Activated T-cell treated with anti-CD3 and anti-CD28 coated beads for 1 hour (primary cell): ENCODE measurements around the gene CNTNAP2.
"Not testable (repeated sequence)": the region's sequence is repeated elsewhere in the genome, so short reads cannot be mapped to it uniquely, and the experiment has no call there.

Experiments
- DNase-seq: peaks from one replicate; pipeline ENCODE4 v3.0.0-alpha.2; 2020; ENCODE audit warnings: low read depth

Gene CNTNAP2

DNA sequence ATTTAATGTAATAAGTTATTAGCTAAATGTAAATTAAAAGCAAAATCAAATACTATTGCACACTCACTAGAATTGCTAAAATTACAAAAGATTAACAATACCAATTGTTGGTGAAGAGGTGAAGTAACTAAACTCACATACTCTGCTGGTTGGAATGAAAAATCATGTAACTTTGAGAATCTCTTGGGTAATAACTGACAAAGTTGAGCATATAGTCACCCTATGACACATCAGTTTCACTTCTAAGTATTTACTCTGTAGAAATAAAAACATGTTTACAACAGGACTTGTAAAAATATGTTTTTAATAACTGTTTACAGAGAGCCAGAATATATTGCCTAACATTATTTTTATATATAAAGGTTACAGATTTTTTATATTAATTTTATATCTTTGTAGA is 33.6 kb downstream of the CNTNAP2 start:
- no peak for DNase-seq

- no peak for DNase-seq
Measured at GRCh38 chr7:146172112-146172511, 55.5 kb downstream of the CNTNAP2 start.

DNA sequence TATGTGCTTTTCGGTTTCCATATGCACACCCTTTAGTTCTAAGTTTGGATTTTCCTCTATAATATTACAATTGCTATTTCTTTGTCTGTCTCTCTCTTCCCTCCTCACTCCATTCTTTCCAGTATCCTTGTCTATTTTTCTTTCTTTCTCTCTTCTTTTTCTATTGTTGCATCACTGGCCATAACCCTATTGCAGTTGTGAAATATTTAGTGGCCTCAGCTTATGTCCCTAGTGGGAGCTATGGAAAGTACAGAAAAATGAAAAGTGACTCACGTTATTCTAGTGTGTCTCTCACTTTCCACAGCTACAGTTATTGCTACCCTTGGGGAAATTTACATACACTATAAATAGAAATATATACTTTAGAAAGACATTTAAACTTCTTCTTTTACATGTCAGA is 59.1 kb downstream of the CNTNAP2 start:
- DNase-seq: no peak

DNA sequence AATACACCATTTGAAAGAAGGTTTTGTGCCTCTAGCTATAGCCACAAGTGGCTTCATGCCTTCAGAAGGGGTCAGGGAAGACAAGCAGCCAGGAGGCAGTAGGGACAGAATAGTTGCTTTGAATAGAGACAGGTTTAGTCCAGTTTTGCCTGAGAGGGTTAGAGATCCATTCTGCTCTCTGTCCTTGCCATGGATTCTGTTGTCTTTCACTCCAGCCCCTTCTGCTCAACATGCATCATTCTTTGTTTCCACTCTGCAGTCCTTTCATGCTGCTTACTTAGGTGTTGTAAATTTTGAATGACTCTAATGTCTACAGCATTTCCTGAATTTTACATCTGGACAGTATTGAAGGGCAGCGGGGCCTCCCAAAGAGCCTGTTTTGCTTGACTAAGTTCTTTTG is 60.3 kb downstream of the CNTNAP2 start:
- DNase-seq: no peak

- no peak for DNase-seq
Measured at GRCh38 chr7:146177301-146177700, 60.7 kb downstream of the CNTNAP2 start.

DNA sequence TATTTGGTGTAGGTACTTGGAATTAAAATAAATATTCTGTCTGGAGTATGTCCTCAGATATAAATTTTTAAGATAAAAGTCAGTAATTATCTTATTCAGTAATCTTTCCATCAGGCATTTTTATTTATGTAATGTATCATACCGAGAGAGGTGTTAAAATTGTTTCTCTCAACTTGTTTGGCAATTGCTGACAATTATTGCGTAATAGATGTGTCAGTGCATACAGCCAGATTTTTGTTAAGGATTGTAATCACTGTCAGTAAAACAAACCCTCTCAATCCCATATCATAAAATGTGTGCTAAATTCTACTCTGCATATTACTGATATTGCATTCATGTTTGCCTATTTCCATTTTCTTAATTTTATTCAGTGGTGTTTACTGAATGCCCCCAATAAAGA is 69.2 kb downstream of the CNTNAP2 start:
- no peak for DNase-seq

DNA sequence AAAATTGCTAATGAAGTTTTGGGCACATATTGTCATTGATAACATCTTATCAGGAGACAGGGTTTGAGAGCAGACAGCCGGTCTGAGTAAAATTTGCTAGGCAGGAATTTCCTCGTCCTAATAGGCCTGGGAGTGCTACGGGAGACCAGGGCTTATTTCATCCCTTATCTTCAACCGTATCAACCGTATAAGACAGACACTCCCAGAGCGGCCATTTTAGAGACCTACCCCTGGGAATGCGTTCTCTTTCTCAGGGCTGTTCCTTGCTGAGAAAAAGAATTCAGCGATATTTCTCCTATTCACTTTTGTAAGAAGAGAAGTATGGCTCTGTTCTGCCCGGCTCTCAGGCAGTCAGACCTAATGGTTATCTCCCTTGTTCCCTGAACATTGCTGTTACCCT is 74.8 kb downstream of the CNTNAP2 start:
- DNase-seq: not testable (repeated sequence)

- no peak for DNase-seq
Measured at GRCh38 chr7:146201945-146202344, 85.3 kb downstream of the CNTNAP2 start.

- no peak for DNase-seq
Measured at GRCh38 chr7:146206270-146206669, 89.7 kb downstream of the CNTNAP2 start.

DNA sequence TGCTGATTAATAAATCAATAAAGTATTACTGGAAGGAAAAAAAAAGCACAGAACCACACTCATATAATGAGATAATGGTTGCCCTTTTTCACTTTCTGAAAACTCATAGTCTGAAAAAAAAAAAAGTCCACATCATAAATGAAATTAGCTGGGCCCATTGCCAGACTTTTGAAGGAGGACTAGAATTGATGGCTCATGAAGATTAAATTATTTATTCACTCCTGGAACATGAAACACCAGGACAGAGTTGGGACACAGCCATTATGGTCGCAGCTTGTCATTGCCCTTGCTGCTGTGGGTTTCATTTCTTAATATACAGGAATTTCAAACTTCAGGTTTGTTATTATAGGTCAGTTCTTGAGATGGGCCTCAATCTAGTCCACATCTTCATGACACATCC is 91.9 kb downstream of the CNTNAP2 start:
- DNase-seq: no peak

- no peak for DNase-seq
Measured at GRCh38 chr7:146214842-146215241, 98.2 kb downstream of the CNTNAP2 start.

GRCh38 chr7:146216396-146217041 is 99.9 kb downstream of the CNTNAP2 start:
- DNase-seq: no peak

DNA sequence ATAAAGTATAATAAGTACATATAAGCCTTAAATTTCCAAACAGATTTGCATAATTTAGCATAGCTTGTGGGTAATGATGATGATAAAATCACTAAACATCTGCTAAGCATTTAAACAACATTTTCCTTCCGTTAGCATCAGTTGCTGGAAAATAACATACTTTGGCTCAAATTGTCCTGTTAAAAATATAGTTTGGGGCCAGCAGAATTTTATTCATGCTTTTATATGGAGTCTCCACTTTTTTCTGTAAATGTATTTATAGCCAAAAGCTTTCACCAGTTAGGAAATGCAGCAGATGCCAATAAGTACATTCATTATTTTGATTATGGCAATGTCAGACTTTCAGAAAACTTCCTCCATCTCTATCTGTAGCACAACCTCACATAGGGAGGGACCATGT is 107.2 kb downstream of the CNTNAP2 start:
- no peak for DNase-seq

GRCh38 chr7:146232604-146233003 is 116.0 kb downstream of the CNTNAP2 start:
- no peak for DNase-seq

DNA sequence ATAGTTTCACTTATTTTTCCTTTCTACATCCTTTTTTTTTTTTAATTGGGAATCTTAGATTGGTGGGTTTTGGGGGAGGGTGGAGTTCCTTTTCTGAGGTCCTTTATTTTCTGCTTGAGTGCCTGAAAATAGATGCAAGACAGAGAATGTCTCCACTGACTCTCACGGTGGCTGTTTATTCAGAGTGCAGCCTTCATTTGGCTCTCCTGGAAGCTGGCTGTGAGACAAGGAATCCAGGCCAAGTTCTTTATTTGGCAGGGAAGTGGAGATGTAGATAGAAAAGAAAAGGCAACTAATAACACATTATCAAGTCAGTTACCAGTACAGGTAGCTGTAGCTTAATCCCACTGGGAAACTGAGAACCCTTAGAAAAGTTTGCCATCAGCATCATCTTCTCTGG is 118.6 kb downstream of the CNTNAP2 start:
- DNase-seq: no peak

DNA sequence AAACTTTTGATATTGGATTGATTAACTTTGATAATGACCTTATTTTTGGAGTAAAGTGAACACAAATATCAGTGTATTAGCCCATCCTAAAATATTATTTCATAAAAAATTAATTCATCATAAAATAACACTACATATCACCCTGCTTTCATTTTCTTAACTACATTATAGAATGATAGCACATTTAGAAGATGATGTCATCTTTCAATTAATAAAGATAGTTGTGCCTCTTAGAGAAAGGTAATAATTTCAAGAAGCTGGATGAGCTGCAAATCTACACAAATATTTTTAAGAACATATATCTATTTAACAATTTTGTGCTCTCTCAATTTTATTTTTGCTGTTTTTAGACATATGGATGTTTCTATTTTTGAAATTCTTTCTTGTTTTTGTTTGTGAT is 126.1 kb downstream of the CNTNAP2 start:
- no peak for DNase-seq

DNA sequence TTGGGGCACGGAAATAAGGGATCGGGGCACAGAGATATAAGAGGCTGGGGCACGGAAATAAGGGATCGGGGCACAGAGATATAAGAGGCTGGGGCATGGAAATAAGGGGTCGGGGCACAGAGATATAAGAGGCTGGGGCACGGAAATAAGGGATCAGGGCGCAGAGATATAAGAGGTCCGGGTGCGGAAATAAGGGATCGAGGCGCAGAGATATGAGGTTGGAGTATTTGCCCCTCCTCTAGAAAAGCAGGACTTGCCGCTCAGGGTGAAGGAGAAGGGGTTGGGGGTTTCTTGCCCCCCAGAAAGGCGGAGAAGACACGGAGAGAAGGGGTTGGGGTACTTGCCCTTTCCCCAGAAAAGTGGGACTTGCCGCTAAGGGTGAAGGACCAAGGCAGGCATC is 131.4 kb downstream of the CNTNAP2 start:
- DNase-seq: not testable (repeated sequence)

DNA sequence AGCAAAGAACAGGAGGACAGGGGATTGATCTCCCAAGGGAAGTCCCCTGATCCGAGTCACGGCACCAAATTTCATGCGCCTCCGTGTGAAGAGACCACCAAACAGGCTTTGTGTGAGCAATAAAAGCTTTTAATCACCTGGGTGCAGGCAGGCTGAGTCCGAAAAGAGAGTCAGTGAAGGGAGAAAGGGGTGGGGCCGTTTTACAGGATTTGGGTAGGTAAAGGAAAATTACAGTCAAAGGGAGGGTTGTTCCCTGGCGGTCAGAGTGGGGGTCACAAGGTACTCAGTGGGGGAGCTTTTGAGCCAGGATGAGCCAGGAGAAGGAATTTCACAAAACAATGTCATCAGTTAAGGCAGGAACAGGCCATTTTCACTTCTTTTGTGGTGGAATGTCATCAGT is 132.1 kb downstream of the CNTNAP2 start:
- not testable (repeated sequence) for DNase-seq

DNA sequence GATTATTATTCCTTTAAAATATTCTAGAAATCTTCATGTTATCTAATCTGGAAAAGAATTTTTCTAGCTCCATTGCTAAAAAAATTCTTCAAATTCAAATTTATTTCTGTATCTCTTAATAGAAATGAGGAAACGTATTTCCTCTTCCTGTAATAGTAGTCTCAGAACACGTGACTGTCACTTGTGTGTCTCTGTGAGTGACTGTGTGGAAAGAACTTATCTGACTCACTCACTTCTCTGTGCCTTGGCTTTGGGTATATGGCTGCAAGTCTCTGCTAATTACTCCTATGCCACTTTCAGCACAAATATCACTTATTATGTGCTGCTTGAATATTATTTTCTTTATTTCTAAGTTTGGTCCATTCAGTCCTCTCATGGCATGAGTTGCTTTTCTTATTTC is 132.7 kb downstream of the CNTNAP2 start:
- no peak for DNase-seq

DNA sequence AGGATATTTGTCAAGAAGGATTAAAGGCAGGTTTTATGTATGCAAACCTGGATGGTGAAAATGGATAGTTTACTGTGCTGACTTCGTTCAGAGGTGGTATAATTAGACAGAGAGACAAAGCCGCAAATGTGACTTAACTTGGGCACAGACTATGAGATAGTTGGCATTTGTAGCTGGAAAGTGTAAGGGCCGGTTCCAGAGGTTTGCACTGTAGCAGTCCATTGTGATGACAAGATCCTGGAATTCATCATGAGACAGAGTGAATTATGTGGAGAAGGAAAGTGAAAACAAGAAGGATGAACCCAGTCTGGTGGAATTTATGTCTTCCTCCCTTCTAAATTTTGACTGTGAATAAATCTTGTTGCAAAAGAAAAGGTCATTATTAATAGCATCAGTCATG is 139.0 kb downstream of the CNTNAP2 start:
- DNase-seq: no peak

- no peak for DNase-seq
Measured at GRCh38 chr7:146262527-146262926, 145.9 kb downstream of the CNTNAP2 start.

GRCh38 chr7:146276888-146277287 is 160.3 kb downstream of the CNTNAP2 start:
- no peak for DNase-seq

- no peak for DNase-seq
Measured at GRCh38 chr7:146285418-146285817, 168.8 kb downstream of the CNTNAP2 start.

- DNase-seq: no peak
Measured at GRCh38 chr7:146290746-146291145, 174.1 kb downstream of the CNTNAP2 start.

- no peak for DNase-seq
Measured at GRCh38 chr7:146291900-146292299, 175.3 kb downstream of the CNTNAP2 start.
